Neutrophil (primary cell): ENCODE data around the gene HSD17B12.
A peak's percentile ranks its signal among the peaks of the same experiment; 100 is the strongest.

Experiments used
- H3K27ac ChIP-seq: fragments of 200-600 bp; sonication (generic); 2 replicates; pipeline ENCODE4 v1.5.1; 2016; ENCODE audit warnings: mild to moderate bottlenecking, moderate library complexity
- H3K27me3 ChIP-seq: fragments of 200-600 bp; sonication (generic); 2 replicates; pipeline ENCODE4 v1.6.0; 2016; ENCODE audit warnings: mild to moderate bottlenecking
- H3K36me3 ChIP-seq: fragments of 200-600 bp; sonication (generic); 2 replicates; pipeline ENCODE4 v1.5.1; 2017
- H3K4me1 ChIP-seq, 2 experiments: fragments of 200-600 bp in 1 of 2; sonication (generic) in 1 of 2; 1 replicate in 1 of 2; 2 replicates in 1 of 2; pipeline versions ENCODE4 v1.5.1 to v1.6.1; 2013 to 2016; ENCODE audit warnings: low read depth in 1 of 2, low read length in 1 of 2, mild to moderate bottlenecking in 1 of 2, moderate library complexity in 1 of 2; ENCODE audit not compliant: control insufficient read depth in 1 of 2, insufficient read depth in 1 of 2
- H3K4me3 ChIP-seq, 2 experiments: fragments of 200-600 bp in 1 of 2; sonication (generic) in 1 of 2; 1 replicate in 1 of 2; 2 replicates in 1 of 2; pipeline ENCODE4 v1.5.1; 2013 to 2016; ENCODE audit warnings: low read depth in 1 of 2, low read length in 1 of 2, mild to moderate bottlenecking in 1 of 2, moderate library complexity in 1 of 2
- H3K9me3 ChIP-seq: fragments of 200-600 bp; sonication (generic); 2 replicates; pipeline ENCODE4 v1.5.1; 2016
- TF ChIP-seq, protein P1 (sequence below): fragments of 200-600 bp; sonication (generic); IDR thresholded peaks from 2 replicates; pipeline ENCODE4 v1.5.1; 2016; ENCODE audit warnings: antibody characterized with exemption

HSD17B12 gene

DNA sequence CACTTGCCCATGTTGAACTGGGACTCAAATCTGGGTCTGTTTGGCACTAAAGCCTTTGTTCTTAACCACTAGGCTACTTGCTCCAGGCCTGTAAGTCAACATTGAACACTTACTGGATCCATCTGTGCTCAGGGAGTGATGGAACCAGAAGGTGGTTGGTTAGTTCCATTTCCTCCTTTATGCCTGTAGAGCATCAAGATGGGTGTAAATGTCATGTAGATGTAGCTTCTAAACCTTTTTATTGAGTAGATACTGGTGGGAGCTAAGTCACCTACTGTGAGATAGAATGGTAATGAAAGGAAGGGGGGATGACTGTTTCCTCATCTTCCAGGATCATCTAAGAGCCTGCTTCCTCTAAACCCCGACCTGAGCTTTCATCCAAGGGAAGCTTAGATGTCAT is 161.5 kb downstream of the HSD17B12 start:
- H3K4me3 ChIP-seq, result no peak overlapping the region
- H3K9me3 ChIP-seq, result no peaks in the 10 kb centered on the region
- peaks cover 46% of the 10 kb centered on the region for H3K36me3 ChIP-seq
- no peaks in the 10 kb centered on the region for H3K4me1 ChIP-seq
- no peak overlapping the region for H3K27ac ChIP-seq
- no peaks in the 10 kb centered on the region for H3K27me3 ChIP-seq
- TF ChIP-seq, protein P1, sequence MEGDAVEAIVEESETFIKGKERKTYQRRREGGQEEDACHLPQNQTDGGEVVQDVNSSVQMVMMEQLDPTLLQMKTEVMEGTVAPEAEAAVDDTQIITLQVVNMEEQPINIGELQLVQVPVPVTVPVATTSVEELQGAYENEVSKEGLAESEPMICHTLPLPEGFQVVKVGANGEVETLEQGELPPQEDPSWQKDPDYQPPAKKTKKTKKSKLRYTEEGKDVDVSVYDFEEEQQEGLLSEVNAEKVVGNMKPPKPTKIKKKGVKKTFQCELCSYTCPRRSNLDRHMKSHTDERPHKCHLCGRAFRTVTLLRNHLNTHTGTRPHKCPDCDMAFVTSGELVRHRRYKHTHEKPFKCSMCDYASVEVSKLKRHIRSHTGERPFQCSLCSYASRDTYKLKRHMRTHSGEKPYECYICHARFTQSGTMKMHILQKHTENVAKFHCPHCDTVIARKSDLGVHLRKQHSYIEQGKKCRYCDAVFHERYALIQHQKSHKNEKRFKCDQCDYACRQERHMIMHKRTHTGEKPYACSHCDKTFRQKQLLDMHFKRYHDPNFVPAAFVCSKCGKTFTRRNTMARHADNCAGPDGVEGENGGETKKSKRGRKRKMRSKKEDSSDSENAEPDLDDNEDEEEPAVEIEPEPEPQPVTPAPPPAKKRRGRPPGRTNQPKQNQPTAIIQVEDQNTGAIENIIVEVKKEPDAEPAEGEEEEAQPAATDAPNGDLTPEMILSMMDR, result no peak

DNA sequence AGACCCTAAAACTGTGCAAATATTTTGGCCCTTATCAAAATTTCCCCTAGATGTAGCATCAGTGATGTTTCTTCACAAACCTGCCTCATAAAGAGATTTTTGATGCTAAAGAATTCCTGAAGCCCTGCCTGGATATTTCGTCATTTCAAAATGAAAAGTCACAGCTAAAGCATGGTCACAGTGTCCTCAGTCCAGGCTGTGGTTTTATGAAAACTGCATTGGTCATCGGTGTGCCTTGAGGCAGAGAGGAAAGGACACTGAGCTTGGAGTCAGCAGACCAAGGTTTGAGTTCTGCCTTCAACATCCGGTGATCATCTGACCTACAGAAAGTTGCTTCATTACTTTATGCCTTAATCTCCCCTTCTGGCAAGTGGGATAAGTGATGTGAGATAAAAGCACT is 165.3 kb downstream of the HSD17B12 start:
- Histone ChIP-seq H3K27me3 (no peaks in the 10 kb centered on the region), H3K4me3 (no peak overlapping the region), H3K4me1 (no peaks in the 10 kb centered on the region), H3K36me3 (peaks cover 21% of the 10 kb centered on the region), H3K27ac (no peak overlapping the region), H3K9me3 (no peaks in the 10 kb centered on the region)
- TF ChIP-seq, protein P1, result no peak

DNA sequence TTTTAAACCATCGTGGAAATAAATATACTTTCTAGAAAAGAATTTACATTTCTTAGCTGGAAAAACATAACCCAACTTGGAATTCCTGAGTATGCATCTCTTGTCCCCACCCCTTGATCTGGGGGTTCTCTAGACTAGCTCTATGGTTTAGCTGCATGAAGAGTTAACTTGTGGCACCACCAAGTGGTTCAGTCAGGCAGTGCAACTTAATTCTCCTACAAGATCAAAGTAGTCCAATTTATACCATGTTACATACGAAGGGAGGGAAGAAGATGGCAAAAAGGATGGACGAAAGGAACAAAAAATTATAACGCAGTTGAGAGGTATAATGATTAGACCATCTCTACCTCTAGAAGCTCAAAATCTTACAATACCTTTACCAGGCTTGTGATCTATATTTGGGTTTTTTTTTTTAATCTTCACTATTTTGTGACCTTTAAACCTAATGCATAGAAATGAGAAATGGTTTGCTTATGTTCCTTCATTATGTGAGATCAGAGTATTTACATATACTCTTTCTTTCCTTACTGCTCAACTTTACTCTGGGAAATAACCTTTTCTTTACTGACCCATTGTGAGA is 171.6 kb downstream of the HSD17B12 start:
- no peaks in the 10 kb centered on the region for H3K9me3 ChIP-seq
- H3K4me1 ChIP-seq, result no peaks in the 10 kb centered on the region
- TF ChIP-seq, protein P1, result peak; percentile 87
- H3K27me3 ChIP-seq, result no peaks in the 10 kb centered on the region
- no peak overlapping the region for H3K4me3 ChIP-seq
- H3K27ac ChIP-seq, result no peak overlapping the region
- peaks cover 26% of the 10 kb centered on the region for H3K36me3 ChIP-seq

DNA sequence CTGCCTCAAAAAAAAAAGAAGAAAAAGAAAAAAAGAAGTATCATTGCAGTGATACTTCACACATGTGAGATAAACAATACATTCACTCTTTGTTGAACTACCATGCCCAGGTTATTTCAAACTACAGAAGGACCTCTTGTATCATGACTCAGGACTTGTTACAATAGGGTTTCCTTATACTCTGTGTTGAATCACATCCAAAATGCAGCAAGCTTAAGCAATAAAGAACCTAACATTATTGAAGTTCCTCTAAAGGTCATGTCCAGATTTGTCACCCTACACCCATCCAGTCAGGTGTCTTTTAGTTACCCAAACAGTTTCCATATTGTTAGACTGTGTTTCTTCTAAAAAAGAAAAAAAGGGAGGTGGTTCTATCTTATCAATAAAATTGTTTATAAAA is 173.2 kb downstream of the HSD17B12 start:
- H3K27ac ChIP-seq, result no peak overlapping the region
- TF ChIP-seq, protein P1, result no peak
- H3K27me3 ChIP-seq, result no peaks in the 10 kb centered on the region
- H3K4me3 ChIP-seq, result no peak overlapping the region
- no peaks in the 10 kb centered on the region for H3K9me3 ChIP-seq
- H3K36me3 ChIP-seq, result peaks cover 23% of the 10 kb centered on the region
- no peaks in the 10 kb centered on the region for H3K4me1 ChIP-seq

DNA sequence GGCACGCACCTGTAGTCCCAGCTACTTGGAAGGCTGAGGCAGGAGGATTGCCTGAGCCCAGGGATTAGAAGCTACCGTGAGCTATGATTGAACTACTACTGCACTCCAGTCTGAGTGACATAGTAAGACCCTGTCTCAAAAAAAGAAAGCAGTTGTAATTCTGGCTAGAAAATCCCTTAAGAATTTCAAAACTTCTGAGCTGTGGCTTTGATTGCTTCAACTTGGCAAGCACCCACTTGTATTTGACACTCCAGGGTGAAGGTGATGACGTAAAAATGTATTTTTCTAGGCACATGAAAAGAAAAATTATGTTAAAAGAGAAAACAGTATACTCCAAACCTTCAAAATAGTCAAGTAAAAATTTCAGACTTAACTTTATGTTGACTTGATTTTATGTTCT is 176.5 kb downstream of the HSD17B12 start:
- Histone ChIP-seq H3K27ac (no peak overlapping the region), H3K4me1 (no peaks in the 10 kb centered on the region), H3K4me3 (no peak overlapping the region), H3K27me3 (no peaks in the 10 kb centered on the region), H3K36me3 (peaks cover 23% of the 10 kb centered on the region), H3K9me3 (no peaks in the 10 kb centered on the region)
- TF ChIP-seq, protein P1, result no peak

DNA sequence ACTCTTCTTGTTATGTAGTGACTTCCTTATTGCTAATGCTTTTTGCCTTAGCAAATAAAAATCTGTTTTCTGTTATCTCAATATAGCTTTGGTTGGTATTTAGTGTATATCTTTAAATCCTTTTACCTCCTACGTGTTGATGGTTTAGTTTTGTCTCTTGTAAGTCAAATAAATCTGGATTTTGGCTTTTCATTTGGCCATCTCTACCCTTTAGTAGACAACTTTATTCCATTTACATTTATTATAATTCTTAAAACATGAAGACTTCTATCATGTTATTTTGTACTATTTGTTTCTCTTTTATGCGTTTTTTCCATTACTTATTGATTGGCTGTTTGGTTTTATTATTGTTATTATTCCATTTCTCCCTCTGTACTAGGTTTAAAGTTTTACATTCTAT is 180.6 kb downstream of the HSD17B12 start:
- TF ChIP-seq, protein P1, result no peak

More for the DNA sequence above, 180.6 kb downstream of the HSD17B12 start:
- Histone ChIP-seq H3K27me3 (peaks cover 21% of the 10 kb centered on the region), H3K4me3 (no peak overlapping the region), H3K36me3 (peaks cover 6% of the 10 kb centered on the region), H3K9me3 (no peaks in the 10 kb centered on the region), H3K4me1 (no peaks in the 10 kb centered on the region), H3K27ac (no peak overlapping the region)
